Activated CD4-positive, alpha-beta T cell treated with anti-CD3 and anti-CD28 coated beads, Interleukin-2, amount 50 U/mL, for 16 hours (primary cell): ENCODE data around the gene PIEZO2.

Experiments used
- DNase-seq: peaks from one replicate; pipeline ENCODE4 v3.0.0-alpha.2; 2020

The PIEZO2 gene

GRCh38 chr18:11024928-11025669 lies 124.3 kb downstream of the PIEZO2 start:
- no peak for DNase-seq

GRCh38 chr18:11021477-11021876 lies 127.9 kb downstream of the PIEZO2 start:
- no peak for DNase-seq

- DNase-seq, result no peak
Observed at GRCh38 chr18:11020877-11021414, 128.4 kb downstream of the PIEZO2 start.

- no peak for DNase-seq
Observed at GRCh38 chr18:11020161-11020853, 129.1 kb downstream of the PIEZO2 start.

- DNase-seq, result no peak
Observed at GRCh38 chr18:11019295-11020105, 129.9 kb downstream of the PIEZO2 start.

GRCh38 chr18:11009869-11010268 lies 139.5 kb downstream of the PIEZO2 start:
- no peak for DNase-seq

- DNase-seq, result no peak
Observed at GRCh38 chr18:11009147-11009546, 140.2 kb downstream of the PIEZO2 start.

GRCh38 chr18:11008505-11008904 lies 140.9 kb downstream of the PIEZO2 start:
- DNase-seq, result no peak

- DNase-seq, result no peak
Observed at GRCh38 chr18:11005528-11005927, 143.8 kb downstream of the PIEZO2 start.

- no peak for DNase-seq
Observed at GRCh38 chr18:11004951-11005350, 144.4 kb downstream of the PIEZO2 start.

GRCh38 chr18:11004294-11004693 lies 145.1 kb downstream of the PIEZO2 start:
- no peak for DNase-seq

GRCh38 chr18:11002796-11003195 lies 146.6 kb downstream of the PIEZO2 start:
- DNase-seq, result no peak

- no peak for DNase-seq
Observed at GRCh38 chr18:11002277-11002676, 147.1 kb downstream of the PIEZO2 start.

- DNase-seq, result no peak
Observed at GRCh38 chr18:11000071-11000470, 149.3 kb downstream of the PIEZO2 start.

- no peak for DNase-seq
Observed at GRCh38 chr18:10997885-10998284, 151.5 kb downstream of the PIEZO2 start.

GRCh38 chr18:10995550-10995949 lies 153.8 kb downstream of the PIEZO2 start:
- DNase-seq, result no peak

- DNase-seq, result no peak
Observed at GRCh38 chr18:10989486-10989885, 159.9 kb downstream of the PIEZO2 start.

GRCh38 chr18:10985689-10986088 lies 163.7 kb downstream of the PIEZO2 start:
- DNase-seq, result no peak

GRCh38 chr18:10979411-10979810 lies 170.0 kb downstream of the PIEZO2 start:
- no peak for DNase-seq

GRCh38 chr18:10977042-10977441 lies 172.3 kb downstream of the PIEZO2 start:
- no peak for DNase-seq

- DNase-seq, result no peak
Observed at GRCh38 chr18:10973567-10974203, 175.7 kb downstream of the PIEZO2 start.

GRCh38 chr18:10971717-10972116 lies 177.7 kb downstream of the PIEZO2 start:
- no peak for DNase-seq

- DNase-seq, result no peak
Observed at GRCh38 chr18:10965119-10965518, 184.2 kb downstream of the PIEZO2 start.
